Measurements from ENCODE around the gene INHBA. TPM values are rescaled to one million over a fixed set of nuclear protein-coding genes. Genes with fewer than 3 reads are reported as not detected.
A peak's percentile ranks its signal among the peaks of the same experiment; 100 is the strongest.

The INHBA gene
- total RNA-seq, 4 donors from 2014 or later, result 5.4 to 18.4 (median 10.8) TPM

DNA sequence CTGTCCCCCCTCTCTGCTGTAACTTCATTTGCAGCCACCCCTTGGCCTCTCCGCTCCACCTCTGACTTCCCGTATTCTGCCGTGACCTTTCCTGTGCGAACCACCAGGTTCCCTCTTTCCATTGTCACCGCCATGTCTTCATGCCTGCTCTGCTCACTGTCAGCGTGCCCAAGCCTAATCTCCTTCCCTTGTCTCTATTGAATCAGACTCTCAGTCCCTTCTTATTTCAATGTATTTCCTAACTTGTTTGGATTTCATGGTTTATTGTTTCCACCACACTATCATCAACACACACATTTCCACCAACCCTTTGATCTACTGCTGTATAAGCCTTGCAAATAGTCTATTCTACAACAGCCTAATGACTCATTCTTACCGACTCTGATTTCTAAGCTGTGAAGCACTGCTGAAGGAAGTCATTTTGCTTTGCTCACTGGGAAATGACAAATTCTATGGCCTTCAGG is 30.0 kb upstream of the INHBA start:
- Histone ChIP-seq H3K4me3 (no peak overlapping the region), H3K27ac (no peak overlapping the region), H3K27me3 (no peaks in the 10 kb centered on the region), H3K4me1 (no peaks in the 10 kb centered on the region), H3K9me3 (no peaks in the 10 kb centered on the region), H3K36me3 (no peaks in the 10 kb centered on the region)
- intact Hi-C loops (cut with DNase I; ENCODE audit: low total_unique reads), result no loop called here
- TF ChIP-seq CTCF (IDR thresholded peaks at IDR 0.05), result no peak
- TF ChIP-seq POLR2A (IDR thresholded peaks at IDR 0.05), result no peak
- no peak for DNase-seq

GRCh38 chr7:41732436-41732785 is 29.5 kb upstream of the INHBA start:
- no peak for DNase-seq
- Histone ChIP-seq H3K27me3 (no peaks in the 10 kb centered on the region), H3K36me3 (no peaks in the 10 kb centered on the region), H3K4me3 (no peak overlapping the region), H3K4me1 (no peaks in the 10 kb centered on the region), H3K9me3 (no peaks in the 10 kb centered on the region), H3K27ac (no peak overlapping the region)
- TF ChIP-seq CTCF (IDR thresholded peaks at IDR 0.05), result no peak
- TF ChIP-seq POLR2A (IDR thresholded peaks at IDR 0.05), result no peak
- intact Hi-C loops (cut with DNase I; ENCODE audit: low total_unique reads), result no loop called here

- Histone ChIP-seq H3K36me3 (no peaks in the 10 kb centered on the region), H3K27me3 (no peaks in the 10 kb centered on the region), H3K4me3 (no peak overlapping the region), H3K27ac (no peak overlapping the region), H3K4me1 (no peaks in the 10 kb centered on the region), H3K9me3 (no peaks in the 10 kb centered on the region)
- TF ChIP-seq CTCF (IDR thresholded peaks at IDR 0.05) (peak in 3 of 4 experiments; percentile 29 to 42 (median 33)), POLR2A (IDR thresholded peaks at IDR 0.05) (no peak)
- intact Hi-C loops (cut with DNase I; ENCODE audit: low total_unique reads), result no loop called here
- no peak for DNase-seq
Observed at GRCh38 chr7:41731493-41732435, 28.9 kb upstream of the INHBA start.

DNA sequence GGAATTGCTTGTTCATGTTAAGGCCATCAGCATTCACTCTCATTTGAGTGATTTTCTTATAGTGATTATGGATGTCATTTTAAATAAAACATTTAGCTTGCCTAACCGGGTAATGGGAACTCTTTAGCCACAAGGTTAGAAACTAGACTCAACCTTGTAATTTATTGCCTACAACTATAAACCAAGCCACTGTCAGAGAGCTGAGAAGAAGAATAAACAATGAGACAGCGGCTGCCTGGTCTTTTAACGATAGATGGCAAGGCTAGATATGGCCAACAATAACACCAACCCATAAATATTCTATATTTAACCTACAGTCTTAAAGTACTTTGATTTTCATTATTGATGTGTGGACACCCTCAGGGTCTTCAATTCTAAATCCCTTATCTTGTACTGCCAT is 27.8 kb upstream of the INHBA start:
- H3K4me3 ChIP-seq, result no peak overlapping the region
- H3K36me3 ChIP-seq, result no peaks in the 10 kb centered on the region
- TF ChIP-seq POLR2A (IDR thresholded peaks at IDR 0.05) (no peak), CTCF (IDR thresholded peaks at IDR 0.05) (no peak)
- H3K9me3 ChIP-seq, result no peaks in the 10 kb centered on the region
- no peak for DNase-seq
- H3K27me3 ChIP-seq, result no peaks in the 10 kb centered on the region
- no peak overlapping the region for H3K27ac ChIP-seq
- H3K4me1 ChIP-seq, result no peaks in the 10 kb centered on the region
- intact Hi-C loops (cut with DNase I; ENCODE audit: low total_unique reads), result no loop called here

DNA sequence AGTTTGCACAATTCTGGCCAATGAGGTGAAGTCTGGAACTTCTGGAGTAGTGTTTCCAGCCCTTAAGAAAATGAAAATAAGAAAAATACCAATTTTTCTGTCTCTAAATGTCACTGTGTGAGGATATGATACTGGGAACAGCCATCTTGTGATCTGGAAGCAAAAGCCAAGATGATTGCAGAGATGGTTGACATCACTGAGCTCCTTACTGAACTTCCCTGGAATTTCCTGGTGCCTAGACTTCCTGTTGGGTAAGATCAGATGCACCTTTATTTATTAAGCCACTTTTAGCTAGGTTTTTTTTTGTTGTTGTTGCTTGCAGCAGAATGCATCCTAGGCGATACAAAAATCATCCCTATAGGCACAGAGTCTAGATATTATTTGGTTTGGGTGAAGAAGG is 27.3 kb upstream of the INHBA start:
- no peak for DNase-seq
- intact Hi-C loops (cut with DNase I; ENCODE audit: low total_unique reads), result no loop called here
- H3K4me1 ChIP-seq, result no peaks in the 10 kb centered on the region
- H3K27ac ChIP-seq, result no peak overlapping the region
- H3K36me3 ChIP-seq, result no peaks in the 10 kb centered on the region
- no peak overlapping the region for H3K4me3 ChIP-seq
- no peaks in the 10 kb centered on the region for H3K9me3 ChIP-seq
- no peaks in the 10 kb centered on the region for H3K27me3 ChIP-seq
- TF ChIP-seq CTCF (IDR thresholded peaks at IDR 0.05), result no peak
- TF ChIP-seq POLR2A (IDR thresholded peaks at IDR 0.05), result no peak
